Jurkat, Clone E6-1 (cell line): ENCODE measurements around the gene AP5S1. TPM values are rescaled to one million over a fixed set of nuclear protein-coding genes. Genes with fewer than 3 reads are reported as not detected.

Source experiments
- DNase-seq: peaks from one replicate; pipeline ENCODE4 v3.0.0-alpha.2; 2011; ENCODE audit warnings: low read depth, low spot score
- H3K4me3 ChIP-seq: 2 replicates; pipeline ENCODE4 v1.5.1; 2011; ENCODE audit warnings: mild to moderate bottlenecking, low read length, control low read depth, moderate library complexity
- polyA plus RNA-seq: library from polyadenylated mRNA; unstranded; fragments of >200 nt; gene quantifications from one replicate; pipeline ENCODE4 v1.2.1, GENCODE V29; 2012; ENCODE audit warnings: missing spikeins; ENCODE audit not compliant: insufficient read length, insufficient read depth

AP5S1 gene, protein sequence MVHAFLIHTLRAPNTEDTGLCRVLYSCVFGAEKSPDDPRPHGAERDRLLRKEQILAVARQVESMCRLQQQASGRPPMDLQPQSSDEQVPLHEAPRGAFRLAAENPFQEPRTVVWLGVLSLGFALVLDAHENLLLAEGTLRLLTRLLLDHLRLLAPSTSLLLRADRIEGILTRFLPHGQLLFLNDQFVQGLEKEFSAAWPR
- polyA plus RNA-seq = 15.1 TPM

DNA sequence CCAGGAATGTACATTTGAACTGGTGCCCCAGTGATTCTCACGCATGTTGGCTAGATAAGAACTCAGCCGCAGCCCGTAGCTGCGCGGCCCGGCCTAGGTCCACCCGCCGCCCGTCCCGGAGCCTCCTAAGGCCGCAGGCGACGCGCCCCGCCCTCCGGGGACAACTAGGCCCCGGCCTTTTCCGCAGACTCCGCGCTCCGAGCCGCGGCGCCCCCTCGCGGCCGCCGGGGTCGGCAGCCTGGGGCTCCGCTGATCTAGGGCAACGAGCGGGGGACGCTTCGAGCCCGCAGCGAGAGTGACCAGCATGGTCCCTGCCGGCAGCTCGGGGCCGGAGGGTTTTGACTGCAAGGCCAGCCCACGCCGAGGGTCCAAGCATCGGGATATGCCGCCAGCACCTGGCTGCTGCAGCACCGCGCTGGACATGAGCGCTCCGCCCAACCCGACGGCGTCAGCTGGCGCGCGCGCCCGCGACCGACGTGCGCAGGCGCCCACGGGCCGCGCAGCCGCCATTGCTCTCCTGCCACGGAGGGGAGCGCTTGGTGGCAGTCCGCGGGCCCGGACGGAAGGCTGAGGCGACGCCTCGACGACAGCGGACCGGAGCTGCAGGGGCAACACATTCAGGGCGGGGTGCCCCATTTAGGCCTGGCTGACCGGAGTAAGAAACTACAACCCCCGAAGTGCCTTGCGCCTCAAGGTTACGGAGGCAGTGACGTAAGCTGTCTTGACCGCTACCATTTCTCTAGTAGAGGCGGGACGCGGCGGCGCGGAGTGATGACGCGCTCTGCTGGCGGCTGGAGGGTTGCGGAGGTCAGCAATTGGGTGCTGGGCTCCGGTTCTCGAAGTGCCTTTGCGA lies at the start of gene AP5S1:
TSS of gene AP5S1 (plus strand) at position 500 of the 853 bp plus-strand sequence. CDS start 1,571 bp downstream, outside the sequence.
- H3K4me3 ChIP-seq = peak within 1 kb of the TSS; percentile 83
- peak; percentile 90 for DNase-seq

DNA sequence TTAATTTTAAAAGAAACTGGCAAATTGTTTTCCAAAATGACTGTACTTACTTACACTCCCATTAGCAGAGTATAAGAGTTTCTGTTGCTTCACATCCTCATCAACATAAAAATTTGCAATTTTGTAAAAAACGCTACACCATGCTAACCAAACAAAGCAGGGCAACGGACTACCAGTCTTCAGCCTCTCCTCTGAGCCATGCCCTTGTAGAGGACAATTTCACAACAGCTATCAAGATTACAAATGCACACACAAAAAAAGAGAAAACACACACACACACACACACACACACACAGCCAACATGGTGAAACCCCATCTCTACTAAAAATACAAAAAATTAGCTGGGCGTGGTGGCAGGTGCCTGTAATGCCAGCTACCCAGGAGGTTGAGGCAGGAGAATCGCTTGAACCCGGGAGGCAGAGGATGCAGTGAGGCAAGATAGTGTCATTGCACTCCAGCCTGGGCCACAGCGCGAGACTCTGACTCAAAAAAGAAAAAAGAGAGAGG lies 48.7 kb upstream of the AP5S1 start:
- no peak overlapping the region for H3K4me3 ChIP-seq
- no peak for DNase-seq

DNA sequence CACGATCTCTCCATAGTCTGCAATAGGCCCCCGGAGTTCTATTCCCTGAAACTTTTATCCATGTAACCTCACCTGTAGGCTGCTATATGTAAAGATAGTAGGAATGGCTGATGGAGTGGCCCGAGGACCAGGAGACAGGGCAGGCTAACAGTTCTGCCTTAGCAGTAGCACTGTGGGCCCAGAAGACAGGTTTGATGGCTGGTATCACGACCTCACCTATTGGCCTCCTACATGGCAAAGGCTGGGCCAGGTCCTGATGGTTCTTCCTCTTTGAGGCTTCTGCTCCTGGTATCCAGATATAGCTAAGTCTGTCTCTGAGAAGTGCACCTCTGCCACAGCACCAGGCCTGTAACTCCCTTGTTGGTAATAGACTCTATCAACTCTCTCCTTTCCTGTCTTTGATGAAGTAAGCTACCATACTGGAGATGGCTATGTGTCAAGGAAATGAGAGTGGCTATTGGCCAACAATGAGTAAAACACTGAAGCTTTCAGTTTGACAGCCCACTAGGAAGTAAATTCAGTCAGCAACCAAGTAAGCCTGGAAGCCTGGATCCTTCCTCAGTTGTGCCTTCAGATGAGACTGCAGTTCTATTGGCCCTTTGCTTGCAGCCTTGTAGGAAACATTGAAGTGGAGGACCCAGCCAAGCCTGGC lies 44.8 kb upstream of the AP5S1 start:
- no peak for DNase-seq

DNA sequence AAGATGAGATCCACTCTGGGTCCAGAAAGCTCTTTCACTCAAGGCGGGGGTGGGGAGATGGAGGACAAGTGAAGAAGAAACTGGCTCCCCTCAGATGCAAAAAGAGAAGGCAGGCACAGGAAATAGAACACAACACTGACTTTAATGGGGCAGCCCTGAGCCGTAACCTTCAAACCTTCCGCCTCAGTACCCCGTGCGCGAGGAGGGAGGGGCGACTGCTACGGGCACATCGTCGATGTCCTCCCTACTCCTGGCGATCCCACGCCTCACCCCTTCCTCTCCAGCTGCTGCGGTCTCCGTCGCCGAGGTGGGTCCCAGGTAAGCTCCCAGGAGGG lies 43.0 kb upstream of the AP5S1 start:
- no peak overlapping the region for H3K4me3 ChIP-seq
- DNase-seq = no peak

More for the DNA sequence above, 44.8 kb upstream of the AP5S1 start:
- no peak overlapping the region for H3K4me3 ChIP-seq

DNA sequence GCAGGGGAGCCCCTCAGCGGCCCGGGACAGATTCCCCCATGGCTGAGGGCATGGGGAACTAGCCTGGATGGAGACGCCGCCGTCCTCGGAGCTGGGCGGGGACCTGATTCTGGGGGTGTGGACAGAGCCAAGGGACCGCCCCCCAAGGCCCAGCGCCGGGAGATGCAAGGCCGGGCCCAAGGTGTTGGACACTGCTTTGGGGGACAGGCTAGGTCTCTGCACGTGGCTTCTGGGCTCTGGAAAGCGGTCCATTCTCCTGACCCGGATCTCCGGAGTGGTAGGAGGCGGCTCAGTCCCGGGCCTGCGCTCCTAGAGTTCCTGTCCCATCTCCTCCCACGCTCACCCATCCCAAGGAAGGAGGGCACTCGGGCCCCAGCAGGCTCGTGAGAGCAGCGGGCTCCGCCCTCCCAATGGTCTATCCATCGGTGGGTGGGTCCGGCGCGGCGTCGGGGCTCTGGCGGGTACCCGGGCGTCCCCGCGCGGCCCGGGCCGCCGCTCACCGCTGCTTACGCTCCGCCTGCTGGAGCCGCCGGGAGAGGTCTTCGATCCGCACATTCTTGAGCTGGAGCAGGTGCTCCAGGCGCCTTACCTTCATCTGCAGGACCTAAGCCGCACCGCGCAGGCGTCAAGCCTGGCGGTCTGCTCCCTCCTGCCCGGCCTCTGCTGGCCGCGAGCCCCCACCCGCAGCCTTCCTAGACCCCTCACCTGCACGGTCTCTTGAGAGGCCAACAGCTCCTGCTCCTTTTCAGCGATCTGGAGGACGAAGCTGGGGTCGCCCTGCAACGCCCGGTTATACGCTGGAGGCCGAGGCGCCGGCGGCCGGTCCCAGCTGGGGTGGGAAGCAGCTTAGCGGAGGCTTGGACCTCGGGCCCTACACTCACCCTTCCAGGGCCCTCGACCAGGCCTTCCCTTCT lies 42.4 kb upstream of the AP5S1 start:
- no peak overlapping the region for H3K4me3 ChIP-seq
- DNase-seq = no peak

DNA sequence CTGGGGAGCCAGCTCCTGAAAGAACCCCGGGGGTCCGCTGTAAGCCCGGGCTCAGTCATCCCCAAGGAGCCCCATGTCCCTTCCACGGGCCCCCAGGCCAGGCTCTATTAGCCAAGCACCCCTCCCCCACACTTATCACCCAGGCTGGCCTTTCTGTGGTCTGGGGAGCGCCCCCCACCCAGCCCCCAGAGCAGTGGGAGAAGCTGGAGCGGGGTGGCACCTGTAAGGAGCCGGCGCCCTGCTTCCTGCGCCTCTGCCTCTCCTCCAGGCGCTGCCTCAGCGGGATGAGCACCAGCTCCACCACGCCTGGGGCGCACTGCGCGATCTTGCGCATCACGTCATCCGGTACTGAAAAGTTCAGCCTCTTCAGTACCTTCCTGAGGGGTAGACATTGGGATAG lies 41.4 kb upstream of the AP5S1 start:
- no peak for DNase-seq
- H3K4me3 ChIP-seq = no peak overlapping the region

DNA sequence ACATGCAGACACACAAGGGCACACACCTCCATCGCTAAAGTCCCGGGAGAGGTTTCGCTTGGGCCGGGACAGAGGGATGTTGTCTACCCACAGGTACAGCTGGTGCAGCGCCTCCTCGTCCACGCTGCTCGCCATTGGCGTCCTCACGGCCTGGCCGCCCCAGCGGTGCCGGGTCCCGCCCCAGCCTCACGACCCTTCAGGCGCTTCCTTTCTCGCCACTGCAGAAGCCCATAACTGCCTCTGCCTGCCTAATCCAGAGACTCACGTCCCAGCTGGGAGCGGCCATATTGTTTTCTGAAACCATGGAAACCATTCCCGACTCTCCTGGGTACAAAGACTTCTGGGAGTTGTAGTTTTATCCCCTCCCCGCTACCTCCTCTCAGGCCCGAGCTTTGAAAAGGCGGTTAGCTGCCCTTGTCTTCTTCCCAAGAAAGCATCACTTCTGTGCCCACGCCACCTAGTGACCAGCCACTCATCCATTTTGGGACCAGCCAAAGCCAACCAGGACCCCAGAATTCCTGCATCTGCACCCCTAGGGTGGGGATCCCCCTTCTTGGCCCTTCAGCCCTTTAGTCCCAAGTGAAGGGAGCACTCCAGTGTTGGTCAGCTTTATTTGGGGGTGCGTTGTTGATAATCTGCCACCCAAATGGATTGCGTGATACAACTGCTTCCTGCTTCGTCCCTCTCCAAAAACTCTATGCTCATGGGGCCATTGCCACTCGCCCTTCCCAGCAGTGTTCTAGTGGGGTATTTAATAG lies 39.0 kb upstream of the AP5S1 start, which contains the start of gene SPEF1:
TSS of gene SPEF1 (minus strand) at position 296 of the 758 bp plus-strand sequence. CDS start at position 135, 161 bp downstream.
- DNase-seq = peak; percentile 39
- no peak within 1 kb of the TSS for H3K4me3 ChIP-seq

DNA sequence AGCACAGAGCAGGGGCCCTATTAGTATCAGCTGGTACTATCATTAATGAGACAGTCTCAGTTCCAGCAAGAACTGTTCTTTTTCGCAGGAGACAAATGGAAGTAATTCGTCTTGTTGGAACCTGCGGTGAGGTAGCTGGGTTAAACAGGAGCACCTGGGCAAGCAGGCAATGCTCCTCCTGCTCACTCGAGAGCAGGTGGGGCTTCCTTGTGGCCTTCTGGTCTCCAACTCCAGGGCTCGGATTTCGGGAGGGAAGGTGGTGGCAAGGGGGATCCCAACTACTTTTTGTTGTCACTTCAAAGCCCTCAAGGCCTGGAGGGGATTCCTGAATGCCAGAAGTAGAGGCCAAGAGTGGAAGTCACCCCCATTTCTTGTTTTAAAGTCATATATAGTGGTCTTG lies 37.8 kb upstream of the AP5S1 start:
- no peak for DNase-seq
- H3K4me3 ChIP-seq = no peak overlapping the region

DNA sequence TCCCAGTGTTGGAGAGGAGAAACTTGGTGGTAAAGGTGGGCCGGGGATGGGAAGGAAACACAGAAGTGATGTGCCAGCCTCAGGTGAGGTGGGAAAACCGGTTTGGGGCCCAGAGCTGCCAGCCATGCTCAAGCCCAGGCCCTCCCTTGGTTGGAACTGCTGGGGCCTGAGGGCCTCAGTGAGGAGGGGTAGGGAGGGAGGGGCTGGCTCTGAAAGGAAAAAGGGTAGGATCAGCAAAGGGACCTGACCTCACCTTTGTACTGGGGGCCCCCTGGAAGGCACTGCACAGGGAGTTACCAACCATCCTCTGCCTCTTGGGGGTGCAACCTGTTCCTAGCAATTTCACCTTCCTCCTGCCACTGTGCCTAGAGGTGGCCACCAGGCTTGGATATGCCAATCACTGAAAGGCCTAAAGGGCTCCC lies 37.3 kb upstream of the AP5S1 start:
- DNase-seq = no peak
- H3K4me3 ChIP-seq = no peak overlapping the region

DNA sequence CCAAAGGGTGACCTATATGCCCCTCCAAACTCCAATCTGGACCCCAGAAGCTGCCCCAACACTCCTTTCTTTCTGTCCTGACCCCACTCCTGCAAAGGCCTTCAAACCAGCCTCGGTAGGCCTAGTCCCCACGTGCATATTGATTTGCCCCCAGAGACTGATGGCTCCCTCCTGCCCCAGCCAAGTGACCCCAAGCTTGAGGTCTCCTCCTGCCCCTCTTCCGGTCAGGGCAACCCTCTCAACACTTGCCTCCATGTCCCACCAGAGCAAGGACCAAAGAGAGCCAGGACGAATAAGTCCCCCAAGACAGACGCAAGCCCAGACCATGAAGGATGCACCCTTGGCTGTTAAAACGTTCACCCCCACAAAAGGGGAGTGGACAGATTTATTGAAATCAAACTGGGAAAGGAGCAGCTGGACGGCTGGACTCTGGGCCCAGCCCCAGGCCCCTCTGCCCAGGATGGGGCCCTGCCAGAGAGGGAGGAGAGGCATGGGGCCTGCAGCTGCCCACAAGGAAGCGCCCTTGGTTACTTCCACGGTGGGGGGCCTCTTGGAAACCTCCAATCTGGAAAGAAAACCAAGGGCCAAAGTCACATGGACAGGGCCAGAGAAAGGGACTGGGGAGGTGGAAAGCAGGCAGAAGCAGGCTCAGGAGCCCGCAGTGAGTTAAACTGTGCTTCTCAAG lies 36.7 kb upstream of the AP5S1 start:
- no peak overlapping the region for H3K4me3 ChIP-seq
- DNase-seq = no peak

DNA sequence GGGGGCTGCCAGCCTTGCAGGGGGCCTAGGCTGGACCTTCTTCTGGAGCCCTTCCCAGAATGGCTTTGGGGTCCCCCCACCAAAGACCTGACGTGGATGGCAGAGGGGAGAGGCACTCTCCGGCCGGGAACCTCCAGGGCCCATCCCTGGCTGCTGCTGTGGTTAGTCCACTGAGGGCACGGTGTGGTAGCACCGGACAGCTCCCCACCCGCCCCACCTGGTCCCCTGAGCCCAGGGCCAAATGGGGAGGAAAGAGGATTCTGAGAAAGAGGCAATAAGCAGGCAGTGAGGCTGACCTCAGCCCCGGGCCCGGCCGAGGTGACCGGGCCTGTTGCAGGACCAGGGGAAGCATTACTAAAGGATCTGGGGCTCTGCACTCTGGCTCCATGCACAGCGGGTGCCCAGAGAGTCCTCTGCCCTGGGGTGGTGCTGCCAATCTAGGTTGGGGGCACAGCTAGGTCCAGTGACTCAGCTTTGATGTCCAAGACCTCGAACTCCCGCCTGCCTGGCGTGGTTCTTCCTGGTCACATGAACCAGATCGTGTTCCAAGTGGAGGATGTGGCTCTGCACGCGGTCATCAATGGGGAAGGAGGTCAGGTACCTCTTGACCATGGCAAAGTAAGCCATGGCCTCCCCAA lies 36.0 kb upstream of the AP5S1 start:
- no peak for DNase-seq
- H3K4me3 ChIP-seq = no peak overlapping the region

DNA sequence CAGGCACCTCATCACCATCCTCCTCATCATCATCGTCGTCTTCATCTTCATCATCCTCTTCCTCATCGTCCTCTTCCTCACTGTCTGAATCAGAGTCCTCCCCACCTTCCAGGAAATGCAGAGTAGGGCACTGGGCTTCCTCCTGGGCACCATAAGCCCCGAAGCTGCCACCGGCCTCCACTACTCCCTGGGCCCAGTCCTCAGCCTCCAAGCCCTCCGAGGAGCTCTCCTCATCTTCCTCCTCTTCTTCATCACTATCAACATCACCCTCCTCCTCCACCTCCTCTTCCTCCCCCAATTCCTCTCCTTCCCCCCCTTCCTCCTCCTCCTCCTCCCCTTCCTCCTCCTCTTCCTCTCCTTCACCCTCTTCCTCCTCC lies 35.5 kb upstream of the AP5S1 start:
- H3K4me3 ChIP-seq = no peak overlapping the region
- DNase-seq = no peak

DNA sequence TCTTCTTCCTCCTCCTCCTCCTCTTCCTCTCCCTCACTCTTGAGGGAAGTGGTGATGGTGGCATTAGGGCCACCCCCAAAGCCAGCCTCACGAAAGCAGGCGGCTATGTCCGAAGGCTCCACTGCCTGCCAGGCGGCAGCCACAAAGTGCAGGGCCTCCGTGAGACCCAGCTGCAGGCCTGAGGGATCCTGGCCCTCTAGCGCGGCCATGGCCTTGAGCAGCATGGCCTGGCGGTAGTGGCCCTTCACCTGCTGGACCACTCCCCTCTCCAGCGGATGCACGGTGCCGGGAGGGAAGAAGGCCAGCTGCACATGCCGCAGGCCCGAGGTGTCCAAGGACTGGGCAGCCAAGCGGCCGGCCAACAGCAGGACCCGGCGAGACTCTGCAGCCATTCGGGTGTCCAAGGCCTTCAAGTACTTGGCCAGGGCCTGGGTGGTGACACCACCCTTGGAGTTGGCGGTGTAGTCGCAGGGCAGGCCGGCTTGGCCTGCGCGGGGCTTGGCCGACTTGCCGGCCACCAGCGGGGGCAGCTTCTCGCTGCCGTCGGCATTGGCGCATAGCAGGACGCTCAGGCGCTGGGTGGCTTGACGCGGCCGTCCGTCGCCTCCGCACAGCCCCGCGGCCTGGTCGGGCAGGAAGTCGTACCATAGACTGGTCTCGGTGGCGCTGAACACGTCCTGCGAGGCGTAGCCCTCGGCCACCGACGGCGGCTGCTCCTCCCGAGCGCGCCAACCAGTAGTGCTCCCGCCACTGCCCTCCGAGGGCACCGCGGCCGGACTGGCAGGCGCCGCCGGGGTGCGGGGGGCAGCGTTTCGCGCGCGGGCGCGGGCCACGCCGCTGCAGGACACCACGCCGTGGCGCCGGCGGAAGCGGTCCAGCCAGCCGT lies 34.9 kb upstream of the AP5S1 start:
- no peak for DNase-seq
- H3K4me3 ChIP-seq = peak overlapping the region; percentile 62

DNA sequence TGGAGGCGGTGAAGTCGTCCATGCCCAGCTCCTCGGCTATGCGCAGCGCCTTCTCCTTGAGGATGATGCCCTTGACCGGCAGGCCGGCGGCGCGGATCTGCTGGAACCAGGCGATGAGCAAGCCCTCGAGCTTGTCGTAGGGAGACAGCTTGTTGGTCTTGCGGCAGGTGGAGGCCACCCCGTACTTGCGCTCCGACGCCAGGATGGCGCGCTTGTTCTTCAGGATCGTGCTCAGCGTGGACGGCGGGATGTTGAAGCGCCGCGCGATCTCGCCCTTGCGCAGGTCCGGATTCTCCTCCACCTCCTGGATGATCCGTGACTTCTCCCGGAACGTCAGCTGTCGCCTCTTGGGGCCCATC lies 34.2 kb upstream of the AP5S1 start:
- DNase-seq = no peak
- peak overlapping the region; percentile 62 for H3K4me3 ChIP-seq

DNA sequence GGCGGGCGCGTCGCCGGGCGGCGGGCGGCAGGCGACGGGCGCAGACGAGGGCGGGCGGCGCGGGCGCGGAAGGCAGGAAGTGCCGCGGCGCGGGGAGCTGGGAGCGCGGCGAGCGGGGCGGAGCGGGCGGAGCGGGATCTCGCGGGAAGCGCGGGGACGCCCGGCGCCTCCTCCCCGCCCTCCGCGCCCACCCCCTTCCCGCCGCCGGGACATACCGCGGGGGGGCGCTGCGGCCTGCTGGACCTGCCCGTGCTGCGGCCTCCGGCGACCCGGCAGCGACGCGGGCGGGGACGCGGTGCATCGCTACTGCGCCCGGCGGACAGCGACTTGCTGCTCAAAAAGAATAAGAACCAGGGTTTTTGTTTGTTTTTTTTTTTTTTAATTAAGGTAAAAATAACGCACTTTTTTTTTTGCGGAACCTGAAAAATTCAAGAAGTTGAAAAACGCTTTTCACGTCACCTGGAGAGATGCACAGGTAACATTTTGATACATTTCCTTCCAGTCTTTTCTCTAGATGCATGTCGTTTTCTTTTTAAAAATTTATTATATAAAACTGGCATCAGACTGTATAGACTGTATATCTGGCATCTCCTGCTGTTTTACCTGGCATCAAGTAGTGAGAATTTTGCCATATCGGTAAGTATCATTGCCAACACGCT lies 33.6 kb upstream of the AP5S1 start, which contains the start of gene CENPB:
TSS of gene CENPB (minus strand) at position 76 of the 659 bp plus-strand sequence. CDS start 257 bp downstream, outside the sequence.
- H3K4me3 ChIP-seq = peak within 1 kb of the TSS; percentile 62
- peak; percentile 71 for DNase-seq
